Measurements from ENCODE around the gene YIF1B.

- no peak for TF ChIP-seq CTCF (IDR thresholded peaks at IDR 0.05; ENCODE audit: low read depth, low read length)
- no peak for TF ChIP-seq POLR2A (IDR thresholded peaks at IDR 0.05; ENCODE audit: extremely low read depth, insufficient read length)
Measured at GRCh38 chr19:38277549-38277948, 38.2 kb downstream of the YIF1B start.
